HUDEP-2 (cell line): ENCODE results near the gene GPC3.
"Not testable (repeated sequence)": the region's sequence is repeated elsewhere in the genome, so short reads cannot be mapped to it uniquely, and the experiment has no call there.

Source experiments
- DNase-seq, 76 experiments: peaks; one replicate each; lab custom pipeline; 2025; ENCODE audit not compliant: unreplicated experiment in 76 of 76; lab: John Stamatoyannopoulos, UW

Gene GPC3

GRCh38 chrX:133792198-133792953 lies 193.0 kb downstream of the GPC3 start:
- DNase-seq: peak in 55 of 76 experiments; percentile 0 to 53 (median 6)

- no peak for DNase-seq
Measured at GRCh38 chrX:133789829-133790228, 195.6 kb downstream of the GPC3 start.

- DNase-seq: no peak
Measured at GRCh38 chrX:133786382-133786781, 199.0 kb downstream of the GPC3 start.

- DNase-seq: no peak
Measured at GRCh38 chrX:133783274-133783673, 202.1 kb downstream of the GPC3 start.

GRCh38 chrX:133781174-133781573 lies 204.2 kb downstream of the GPC3 start:
- no peak for DNase-seq

GRCh38 chrX:133776072-133776471 lies 209.3 kb downstream of the GPC3 start:
- peak in 9 of 76 experiments; percentile 0 to 6 (median 1) for DNase-seq

- DNase-seq: no peak
Measured at GRCh38 chrX:133774807-133775206, 210.6 kb downstream of the GPC3 start.

GRCh38 chrX:133771086-133771646 lies 214.2 kb downstream of the GPC3 start:
- DNase-seq: no peak

GRCh38 chrX:133762976-133763548 lies 222.3 kb downstream of the GPC3 start:
- not testable (repeated sequence) for DNase-seq

- DNase-seq: no peak
Measured at GRCh38 chrX:133754657-133755056, 230.7 kb downstream of the GPC3 start.

GRCh38 chrX:133749951-133750350 lies 235.4 kb downstream of the GPC3 start:
- no peak for DNase-seq

- no peak for DNase-seq
Measured at GRCh38 chrX:133749370-133749769, 236.0 kb downstream of the GPC3 start.

- DNase-seq: no peak
Measured at GRCh38 chrX:133747196-133747595, 238.2 kb downstream of the GPC3 start.

GRCh38 chrX:133746593-133746992 lies 238.8 kb downstream of the GPC3 start:
- no peak for DNase-seq

- no peak for DNase-seq
Measured at GRCh38 chrX:133745349-133745748, 240.0 kb downstream of the GPC3 start.

- DNase-seq: no peak
Measured at GRCh38 chrX:133742602-133743305, 242.6 kb downstream of the GPC3 start.

GRCh38 chrX:133741303-133741702 lies 244.1 kb downstream of the GPC3 start:
- DNase-seq: no peak

GRCh38 chrX:133726642-133727041 lies 258.8 kb downstream of the GPC3 start:
- no peak for DNase-seq

- no peak for DNase-seq
Measured at GRCh38 chrX:133726211-133726630, 259.2 kb downstream of the GPC3 start.

GRCh38 chrX:133723930-133724329 lies 261.5 kb downstream of the GPC3 start:
- DNase-seq: no peak

- no peak for DNase-seq
Measured at GRCh38 chrX:133722756-133723155, 262.6 kb downstream of the GPC3 start.
